RWPE1 (cell line): ENCODE data around the gene COX4I1.

Experiments used
- CTCF ChIA-PET: fragments of 350-600 bp; sonication (Branson Sonifier 250); formaldehyde crosslinking; extraction: SDS; loops from one replicate; lab custom pipeline; 2021; lab: Yijun Ruan, JAX
- POLR2A ChIA-PET: fragments of 400-600 bp; formaldehyde crosslinking; extraction: SDS; loops from one replicate; lab custom pipeline; 2020; ENCODE audit warnings: antibody characterized with exemption; ENCODE audit not compliant: low non-redundant PET; lab: Yijun Ruan, JAX
- DNase-seq: peaks from one replicate; pipeline ENCODE4 v3.0.0; 2012; ENCODE audit warnings: low spot score
- H3K27ac ChIP-seq: fragments of 450-650 bp; 2 replicates; pipeline ENCODE4 v1.5.1; 2017
- CTCF ChIP-seq: fragments of 450-650 bp; conservative IDR thresholded peaks from 2 replicates; pipeline ENCODE4 v1.5.1; 2017; ENCODE audit warnings: low read depth, mild to moderate bottlenecking

The COX4I1 gene

GRCh38 chr16:85853547-85854545, 54.4 kb downstream of the COX4I1 start:
- CTCF ChIA-PET: no interaction called here
- TF ChIP-seq CTCF: no peak
- no peak overlapping the region for H3K27ac ChIP-seq
- DNase-seq: no peak
- POLR2A ChIA-PET: no interaction called here

DNA sequence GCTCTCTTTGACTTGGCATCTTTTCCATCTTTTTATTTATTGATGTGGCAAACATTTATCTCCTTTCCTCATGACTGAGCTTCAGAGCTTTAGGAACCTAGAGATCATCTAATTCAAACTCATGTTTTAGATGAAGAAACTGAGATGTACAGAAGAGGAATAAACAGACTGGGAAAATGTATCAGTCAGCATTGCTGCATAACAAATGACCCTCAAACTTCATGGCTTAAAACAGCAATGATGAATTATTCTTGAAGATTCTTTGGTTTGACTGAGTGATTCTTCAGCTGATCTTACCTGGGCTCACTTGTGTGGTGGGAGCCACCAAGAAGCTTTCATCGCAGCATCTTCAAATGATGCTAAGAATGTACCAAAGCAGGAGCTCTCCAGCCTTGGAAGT, 55.4 kb downstream of the COX4I1 start:
- ChIA-PET POLR2A (no interaction called here), CTCF (no interaction called here)
- no peak for TF ChIP-seq CTCF
- H3K27ac ChIP-seq: no peak overlapping the region
- no peak for DNase-seq

- DNase-seq: no peak
- TF ChIP-seq CTCF: no peak
- ChIA-PET CTCF (interaction anchor here (0.6 kb wide), 1 partner anchor 248 kb away, joined by 3 read pairs; no protein-coding TSS in a partner anchor), POLR2A (no interaction called here)
- no peak overlapping the region for H3K27ac ChIP-seq
These were observed 56.6 kb downstream of the COX4I1 start for GRCh38 chr16:85856079-85856478.

- no peak for DNase-seq
- ChIA-PET POLR2A (no interaction called here), CTCF (no interaction called here)
- no peak overlapping the region for H3K27ac ChIP-seq
- TF ChIP-seq CTCF: no peak
These were observed 57.1 kb downstream of the COX4I1 start for GRCh38 chr16:85856585-85856984.
